NCI-H1417 treated with DMSO at 0.1 percent for 48 hours (cell line): ENCODE data around the gene AGAP5.

Source experiments
- DNase-seq: peaks from one replicate; lab custom pipeline; 2025; lab: John Stamatoyannopoulos, UW

Gene AGAP5

GRCh38 chr10:73653701-73654100 is 44.2 kb downstream of the AGAP5 start:
- DNase-seq, result no peak

DNA sequence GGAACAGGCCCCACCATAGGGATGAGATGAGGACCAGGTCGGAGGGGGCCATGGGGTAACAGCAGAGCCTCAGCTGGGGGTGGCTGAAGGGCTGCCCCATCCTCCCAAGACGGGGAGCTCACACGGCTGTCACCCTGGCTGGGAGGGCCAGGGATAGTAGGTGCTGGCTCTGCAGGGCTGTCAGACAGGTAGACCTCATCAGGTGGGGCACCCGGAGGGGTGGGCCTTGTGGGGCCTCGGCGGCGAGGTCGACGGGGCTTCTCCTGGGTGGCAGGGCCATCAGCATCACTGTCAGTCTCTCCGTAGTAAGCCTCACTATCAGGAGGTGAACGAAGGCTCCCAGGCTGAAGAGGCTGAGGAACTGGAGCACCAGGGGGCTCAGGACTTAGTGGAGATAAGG is 44.7 kb downstream of the AGAP5 start:
- no peak for DNase-seq

- DNase-seq, result no peak
Observed at GRCh38 chr10:73650537-73651331, 47.2 kb downstream of the AGAP5 start.

GRCh38 chr10:73649876-73650536 is 47.9 kb downstream of the AGAP5 start:
- DNase-seq, result no peak

DNA sequence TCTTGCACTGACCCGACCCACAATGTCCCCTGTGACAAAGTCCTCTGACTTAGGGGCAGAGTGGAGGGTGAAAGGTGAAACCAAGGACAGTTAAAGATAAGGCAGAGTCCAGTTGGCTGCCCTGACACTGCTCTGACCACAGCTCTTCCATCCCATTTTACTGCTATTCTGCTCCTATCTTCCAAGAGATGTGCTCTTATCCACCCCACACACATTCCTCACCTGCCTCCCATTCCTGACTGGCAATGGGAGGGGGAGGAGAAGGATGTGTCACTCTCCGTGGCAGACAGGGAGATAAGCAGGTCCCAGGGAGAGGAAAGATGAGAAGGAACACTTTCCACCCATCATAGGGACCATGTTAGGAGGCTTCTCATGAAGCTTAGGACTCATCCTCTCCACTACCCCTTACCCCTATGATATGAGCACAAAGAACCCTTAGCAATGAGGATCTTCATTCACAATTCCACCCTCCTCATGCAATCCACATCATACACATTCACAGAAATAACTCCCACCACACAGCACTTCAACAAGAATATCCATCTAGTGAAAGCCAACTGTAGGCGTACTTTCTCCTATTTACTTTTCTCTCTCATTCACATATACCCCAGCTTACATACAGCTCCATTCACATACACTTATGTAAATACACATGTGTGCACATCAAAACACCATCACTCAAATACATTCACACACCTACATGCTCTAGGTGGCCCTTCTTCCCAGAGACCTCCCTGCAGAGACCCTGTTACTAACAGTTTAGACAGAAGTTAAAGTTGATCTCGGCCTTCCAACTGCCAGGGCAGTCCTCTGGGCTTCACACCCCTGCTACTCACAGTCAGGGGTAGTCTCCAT is 48.7 kb downstream of the AGAP5 start:
- DNase-seq, result no peak

- DNase-seq, result no peak
Observed at GRCh38 chr10:73647875-73648651, 49.8 kb downstream of the AGAP5 start.

GRCh38 chr10:73647211-73647874 is 50.6 kb downstream of the AGAP5 start:
- no peak for DNase-seq

GRCh38 chr10:73646598-73647041 is 51.3 kb downstream of the AGAP5 start:
- DNase-seq, result no peak

GRCh38 chr10:73645251-73645650 is 52.7 kb downstream of the AGAP5 start:
- DNase-seq, result no peak

DNA sequence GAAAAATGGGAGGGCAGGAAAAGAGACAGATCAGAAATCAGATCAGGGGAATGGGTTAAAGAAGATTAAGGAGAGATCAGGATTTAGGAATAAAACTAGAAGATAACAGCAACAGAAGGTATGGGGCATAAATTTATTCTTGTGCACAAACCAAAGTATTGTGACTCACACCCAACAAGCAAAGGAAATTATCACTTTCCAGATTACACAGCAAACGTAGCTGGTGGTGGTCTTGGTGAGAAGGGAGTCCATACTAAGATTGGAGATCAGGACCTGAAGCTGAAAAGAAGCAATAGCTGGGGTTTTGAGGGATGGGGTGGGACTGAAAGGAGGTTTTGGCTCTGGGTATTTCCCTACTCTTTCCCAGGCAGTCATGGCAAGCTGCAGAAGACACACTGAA is 53.1 kb downstream of the AGAP5 start:
- DNase-seq, result no peak

GRCh38 chr10:73644015-73644743 is 53.7 kb downstream of the AGAP5 start:
- DNase-seq, result no peak

DNA sequence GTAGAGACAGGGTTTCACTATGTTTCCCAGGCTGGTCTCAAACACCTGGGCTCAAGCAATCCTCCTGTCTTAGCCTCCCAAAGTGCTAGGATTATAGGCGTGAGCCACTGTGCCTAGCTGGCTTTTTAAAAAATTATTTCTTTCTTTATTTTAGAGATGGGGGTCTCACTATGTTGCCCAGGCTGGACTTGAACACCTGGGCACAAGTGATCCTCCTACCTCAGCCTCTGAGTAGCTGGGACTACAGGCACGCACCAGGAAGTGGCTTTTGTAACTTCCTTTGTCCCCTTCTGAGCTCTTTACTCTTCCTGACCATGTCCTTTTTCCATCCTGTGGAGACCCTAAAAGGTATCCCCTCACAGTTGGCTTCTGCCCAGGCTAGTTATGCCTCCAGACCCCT is 54.5 kb downstream of the AGAP5 start:
- no peak for DNase-seq

DNA sequence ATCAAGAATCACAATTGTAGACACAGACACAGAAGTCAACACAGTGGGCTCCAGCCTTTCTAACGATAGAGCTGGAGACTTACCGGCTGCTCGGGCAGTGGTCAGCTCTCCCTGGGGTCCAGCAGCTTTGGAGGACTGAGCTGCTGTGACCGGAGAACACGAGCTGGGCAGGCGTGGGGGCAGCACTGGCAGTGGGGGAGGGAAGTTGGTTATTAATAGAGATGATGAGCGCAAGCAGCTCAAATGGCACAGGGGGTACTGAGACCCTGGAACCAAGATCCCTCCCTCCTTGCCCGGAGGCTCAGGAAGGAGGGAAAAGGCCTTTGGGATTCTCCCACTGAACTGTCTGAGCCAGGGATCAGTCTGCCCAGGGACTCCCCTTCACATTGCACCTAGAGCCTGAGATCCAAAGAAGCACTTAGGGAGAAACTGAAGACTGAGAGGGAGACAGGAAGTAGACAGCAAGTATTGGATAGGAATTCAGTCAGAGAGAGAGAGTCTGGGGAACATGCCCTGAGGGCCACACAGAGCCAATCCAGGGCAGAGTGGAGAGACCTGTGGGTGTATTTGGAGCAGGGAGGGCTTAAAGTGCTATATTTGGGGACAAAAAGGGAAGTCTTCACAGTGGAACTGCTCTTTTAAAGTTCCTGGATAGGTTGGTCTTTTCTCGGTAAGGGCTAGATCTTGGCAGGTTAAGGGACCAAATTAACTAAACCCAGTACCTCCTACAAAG is 56.4 kb downstream of the AGAP5 start, which contains the start of gene MYOZ1:
Gene MYOZ1, minus strand, starts transcription at position 147 of the 733 bp plus-strand sequence. CDS start 1,457 bp downstream, outside the sequence.
- no peak for DNase-seq

- DNase-seq, result no peak
Observed at GRCh38 chr10:73639286-73639685, 58.6 kb downstream of the AGAP5 start.

DNA sequence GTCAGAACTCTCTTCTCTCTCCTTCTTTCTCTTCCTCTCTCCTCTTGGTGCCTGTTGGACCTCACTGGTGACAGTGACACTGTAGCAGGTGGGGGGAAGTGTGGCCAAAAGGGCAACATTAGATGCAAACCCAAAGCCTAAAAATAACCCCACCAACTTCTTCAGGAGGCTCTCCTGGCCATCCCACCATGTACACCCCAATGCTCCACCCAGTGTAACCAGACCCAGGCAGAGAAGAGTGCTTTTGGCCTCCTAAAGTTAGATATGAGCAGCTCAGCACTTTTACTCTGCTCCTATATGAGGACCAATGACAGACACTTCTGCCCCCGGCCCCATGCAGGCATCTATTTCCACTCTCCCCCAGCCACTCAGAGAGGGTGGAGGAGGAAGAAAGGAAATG is 62.1 kb downstream of the AGAP5 start:
- no peak for DNase-seq

DNA sequence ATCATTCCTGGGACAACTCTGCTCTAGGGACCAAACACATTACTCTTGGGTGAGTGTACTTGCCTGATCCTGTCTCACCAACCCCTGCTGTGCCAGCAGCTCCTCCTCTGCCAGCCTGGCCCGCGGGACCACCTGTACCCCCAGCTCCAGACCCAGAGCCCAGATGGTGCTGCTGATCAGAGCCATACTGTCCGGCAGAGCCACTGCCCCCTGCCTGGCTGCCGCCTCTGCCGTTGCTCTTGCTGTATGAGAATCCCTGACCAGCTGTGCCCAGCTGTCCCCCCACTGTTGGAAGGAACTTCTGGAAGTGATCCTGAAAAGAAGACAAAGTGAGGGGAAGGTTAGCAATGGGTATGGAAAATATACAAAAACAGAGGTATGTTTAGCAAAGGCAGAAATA is 63.5 kb downstream of the AGAP5 start:
- no peak for DNase-seq

DNA sequence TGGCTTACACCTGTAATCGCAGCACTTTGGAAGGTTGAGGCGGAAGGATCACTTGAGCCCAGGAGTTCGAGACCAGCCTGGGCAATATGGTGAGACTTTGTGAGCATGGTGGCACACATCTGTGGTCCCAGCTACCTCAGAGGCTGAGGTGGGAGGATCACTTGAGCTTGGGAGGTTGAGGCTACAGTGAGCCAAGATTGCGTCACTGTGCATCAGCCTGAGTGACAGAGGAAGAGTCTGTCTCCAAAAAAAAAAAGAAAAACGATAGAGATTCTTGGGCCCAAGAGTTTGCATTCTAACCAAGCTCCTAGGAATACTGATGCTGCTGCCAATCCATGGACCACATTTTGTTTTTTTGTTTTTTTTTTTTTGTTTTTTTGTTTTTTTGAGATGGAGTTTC is 68.7 kb downstream of the AGAP5 start:
- no peak for DNase-seq

DNA sequence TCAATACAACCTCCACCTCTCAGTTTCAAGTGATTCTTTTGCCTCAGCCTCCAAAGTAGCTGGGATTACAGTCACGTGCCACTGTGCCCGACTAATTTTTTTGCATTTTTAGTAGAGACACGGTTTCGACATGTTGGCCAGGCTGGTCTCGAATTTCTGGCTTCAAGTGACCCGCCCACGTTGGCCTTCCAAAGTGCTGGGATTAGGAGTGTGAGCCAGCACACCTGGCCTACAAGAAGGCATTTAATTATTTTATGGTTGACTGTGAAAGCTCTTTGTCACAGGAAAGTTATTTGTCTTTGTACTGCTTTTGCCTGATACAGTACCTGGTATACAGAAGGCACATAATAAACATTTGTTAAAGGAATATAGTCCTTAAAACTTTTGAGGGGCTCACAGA is 69.5 kb downstream of the AGAP5 start:
- no peak for DNase-seq

DNA sequence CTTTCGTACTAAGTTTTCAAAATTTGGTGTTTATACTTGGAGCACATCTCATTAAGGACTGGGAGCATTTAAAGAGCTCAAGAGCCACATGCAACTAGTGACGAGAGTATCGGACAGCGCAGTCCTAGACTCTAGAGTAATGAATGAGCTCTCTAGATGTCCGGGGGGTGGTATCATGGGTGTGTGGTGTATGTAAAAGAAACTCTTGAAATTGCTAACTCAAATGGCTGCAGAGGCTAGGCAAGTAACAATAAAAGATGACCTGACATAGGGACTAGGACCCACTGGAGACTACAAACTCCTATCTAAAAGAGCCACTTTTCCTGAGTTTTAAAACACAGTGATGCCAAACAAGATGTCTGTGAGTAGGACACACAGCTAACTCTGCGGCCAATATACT is 70.6 kb downstream of the AGAP5 start:
- DNase-seq, result no peak
